Upper lobe of left lung (tissue), 4 donors: Measurements from ENCODE around the gene SLC29A3.

Source experiments
- EP300 ChIP-seq, 4 donors: sonication (generic); formaldehyde crosslinking; IDR thresholded peaks; one replicate each; pipeline ENCODE4 v1.5.1; 2017; ENCODE audit warnings: antibody characterized with exemption in 4 of 4, control low read depth in 2 of 4
- POLR2AphosphoS5 ChIP-seq, 2 donors: sonication (generic); formaldehyde crosslinking; IDR thresholded peaks; one replicate each; pipeline ENCODE4 v1.5.1; 2017; ENCODE audit warnings: antibody characterized with exemption in 2 of 2
- TF ChIP-seq, protein P1 (sequence below), 6 experiments: fragments of 450-650 bp in 4 of 6; fragments of 200-600 bp in 2 of 6; sonication (generic) in 2 of 6; IDR thresholded peaks; one replicate each; pipeline ENCODE4 v1.5.1; 2016 to 2019; ENCODE audit warnings: antibody characterized with exemption in 6 of 6

DNA sequence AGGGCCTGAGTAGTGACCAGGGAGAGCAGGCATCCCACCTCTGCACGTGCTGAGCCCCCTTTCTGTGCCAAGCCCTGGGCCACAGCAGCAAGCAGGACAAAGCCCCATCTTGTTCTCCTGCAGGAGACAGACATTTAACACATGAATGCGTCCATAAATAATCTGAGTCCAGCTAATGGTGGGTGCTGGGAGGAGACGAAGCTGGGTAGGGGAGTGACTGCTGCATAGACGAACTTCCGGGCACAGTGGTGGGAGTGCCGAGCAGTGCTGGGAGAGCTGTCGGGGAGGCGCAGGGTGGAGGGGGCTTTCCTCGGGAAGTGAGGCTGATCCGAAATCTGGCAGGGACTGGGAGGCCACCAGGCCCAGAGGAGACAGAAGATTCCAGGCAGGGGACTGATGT lies 35.2 kb upstream of the SLC29A3 start:
- TF ChIP-seq, protein P1, sequence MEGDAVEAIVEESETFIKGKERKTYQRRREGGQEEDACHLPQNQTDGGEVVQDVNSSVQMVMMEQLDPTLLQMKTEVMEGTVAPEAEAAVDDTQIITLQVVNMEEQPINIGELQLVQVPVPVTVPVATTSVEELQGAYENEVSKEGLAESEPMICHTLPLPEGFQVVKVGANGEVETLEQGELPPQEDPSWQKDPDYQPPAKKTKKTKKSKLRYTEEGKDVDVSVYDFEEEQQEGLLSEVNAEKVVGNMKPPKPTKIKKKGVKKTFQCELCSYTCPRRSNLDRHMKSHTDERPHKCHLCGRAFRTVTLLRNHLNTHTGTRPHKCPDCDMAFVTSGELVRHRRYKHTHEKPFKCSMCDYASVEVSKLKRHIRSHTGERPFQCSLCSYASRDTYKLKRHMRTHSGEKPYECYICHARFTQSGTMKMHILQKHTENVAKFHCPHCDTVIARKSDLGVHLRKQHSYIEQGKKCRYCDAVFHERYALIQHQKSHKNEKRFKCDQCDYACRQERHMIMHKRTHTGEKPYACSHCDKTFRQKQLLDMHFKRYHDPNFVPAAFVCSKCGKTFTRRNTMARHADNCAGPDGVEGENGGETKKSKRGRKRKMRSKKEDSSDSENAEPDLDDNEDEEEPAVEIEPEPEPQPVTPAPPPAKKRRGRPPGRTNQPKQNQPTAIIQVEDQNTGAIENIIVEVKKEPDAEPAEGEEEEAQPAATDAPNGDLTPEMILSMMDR (IDR thresholded peaks at IDR 0.05), result no peak
- no peak for TF ChIP-seq POLR2AphosphoS5 (IDR thresholded peaks at IDR 0.05)
- no peak for TF ChIP-seq EP300 (IDR thresholded peaks at IDR 0.05)
